ENCODE results near the gene FBXL17.

- TF ChIP-seq CTCF (IDR thresholded peaks at IDR 0.05; ENCODE audit: borderline replicate concordance, extremely low read depth, low read length, poor library complexity, severe bottlenecking) = no peak
- TF ChIP-seq EZH2 (IDR thresholded peaks at IDR 0.05; ENCODE audit: borderline replicate concordance, low read depth, low read length, severe bottlenecking) = no peak
Observed at GRCh38 chr5:108420755-108421154, 38.9 kb upstream of the FBXL17 start.

Measured in DND-41 (cell line).